Hepatocyte (in vitro differentiated cells): ENCODE results near the gene FOXN4. TPM values are rescaled to one million over a fixed set of nuclear protein-coding genes. Genes with fewer than 3 reads are reported as not detected.

Experiments used
- DNase-seq: peaks from one replicate; pipeline ENCODE4 v3.0.0-alpha.2; 2016; ENCODE audit warnings: low spot score
- H2AFZ ChIP-seq: fragments of 200-600 bp; sonication (generic); 2 replicates; pipeline ENCODE4 v1.6.0; 2016; ENCODE audit warnings: antibody characterized with exemption, mild to moderate bottlenecking
- H3K27ac ChIP-seq: fragments of 200-600 bp; sonication (generic); 2 replicates; pipeline ENCODE4 v1.5.1; 2016; ENCODE audit warnings: mild to moderate bottlenecking
- H3K27me3 ChIP-seq: fragments of 200-600 bp; sonication (generic); 2 replicates; pipeline ENCODE4 v1.6.1; 2016
- H3K36me3 ChIP-seq: fragments of 200-600 bp; sonication (generic); replicated peaks from 2 replicates; pipeline ENCODE4 v1.5.1; 2016; ENCODE audit warnings: low read depth; ENCODE audit not compliant: insufficient read depth
- H3K4me1 ChIP-seq: fragments of 200-600 bp; sonication (generic); 2 replicates; pipeline ENCODE4 v1.5.1; 2016; ENCODE audit warnings: mild to moderate bottlenecking, moderate library complexity; ENCODE audit not compliant: insufficient read depth
- H3K4me2 ChIP-seq: fragments of 200-600 bp; sonication (generic); 2 replicates; pipeline ENCODE4 v1.6.0; 2016
- H3K4me3 ChIP-seq: fragments of 200-600 bp; sonication (generic); 2 replicates; pipeline ENCODE4 v1.5.1; 2016; ENCODE audit warnings: mild to moderate bottlenecking
- H3K79me2 ChIP-seq: fragments of 200-600 bp; sonication (generic); 2 replicates; pipeline ENCODE4 v1.6.0; 2017; ENCODE audit warnings: mild to moderate bottlenecking
- H3K9me2 ChIP-seq: fragments of 200-600 bp; sonication (generic); replicated peaks from 2 replicates; pipeline ENCODE4 v1.6.0; 2017; ENCODE audit warnings: mild to moderate bottlenecking; ENCODE audit not compliant: insufficient read depth
- H3K9me3 ChIP-seq: fragments of 200-600 bp; sonication (generic); 2 replicates; pipeline ENCODE4 v1.5.1; 2016; ENCODE audit warnings: low read depth, mild to moderate bottlenecking
- H4K20me1 ChIP-seq: fragments of 200-600 bp; sonication (generic); 2 replicates; pipeline ENCODE4 v1.6.0; 2016; ENCODE audit warnings: mild to moderate bottlenecking; ENCODE audit not compliant: insufficient read depth, poor library complexity, severe bottlenecking
- EZH2 ChIP-seq: fragments of 200-600 bp; sonication (generic); IDR thresholded peaks from 2 replicates; pipeline ENCODE4 v1.6.1; 2016; ENCODE audit warnings: antibody characterized with exemption, mild to moderate bottlenecking, borderline replicate concordance
- EZH2phosphoT487 ChIP-seq: fragments of 200-600 bp; sonication (generic); IDR thresholded peaks from one replicate; pipeline ENCODE4 v1.6.1; 2018; ENCODE audit warnings: antibody characterized with exemption, mild to moderate bottlenecking, low read depth, moderate library complexity; ENCODE audit not compliant: unreplicated experiment, severe bottlenecking
- WGBS: methylation state at CpG from one replicate; pipeline ENCODE4 v1.1.6; 2016; ENCODE audit warnings: low lambda C conversion rate; ENCODE audit errors: missing lambda C conversion rate; 5-methylcytosine and 5-hydroxymethylcytosine counted together
- polyA plus RNA-seq: library from polyadenylated mRNA; unstranded; fragments of >200 nt; fragmentation: Nextera tagmentation; extraction: Ambion mirVana; gene quantifications from 2 replicates; pipeline ENCODE4 v1.2.1, GENCODE V29; 2016
- total RNA-seq: library from RNA; depleted of rRNA; stranded (reverse); fragments of >200 nt; gene quantifications from 2 replicates; pipeline ENCODE4 v1.2.3, GENCODE V29; 2014
- TF ChIP-seq, protein P1 (sequence below): fragments of 200-600 bp; sonication (generic); IDR thresholded peaks from 2 replicates; pipeline ENCODE4 v1.5.1; 2016; ENCODE audit warnings: antibody characterized with exemption, mild to moderate bottlenecking; ENCODE audit not compliant: poor library complexity

The FOXN4 gene
- total and polyA plus RNA-seq, 2 experiments from 2014 or later, result not detected

GRCh38 chr12:109290061-109290460, 19.0 kb downstream of the FOXN4 start:
- DNase-seq, result no peak
- no peak overlapping the region for H3K4me3 ChIP-seq
- no peaks in the 10 kb centered on the region for H3K4me1 ChIP-seq
- H3K9me2 ChIP-seq, result no peaks in the 10 kb centered on the region
- H3K27ac ChIP-seq, result no peak overlapping the region
- H3K36me3 ChIP-seq, result no peaks in the 10 kb centered on the region
- H4K20me1 ChIP-seq, result no peaks in the 10 kb centered on the region
- no peak overlapping the region for H2AFZ ChIP-seq
- H3K27me3 ChIP-seq, result peaks cover 6% of the 10 kb centered on the region
- WGBS, result 94% methylated on average over 18 of the region's 18 CpGs
- TF ChIP-seq EZH2phosphoT487, result no peak
- TF ChIP-seq, protein P1, sequence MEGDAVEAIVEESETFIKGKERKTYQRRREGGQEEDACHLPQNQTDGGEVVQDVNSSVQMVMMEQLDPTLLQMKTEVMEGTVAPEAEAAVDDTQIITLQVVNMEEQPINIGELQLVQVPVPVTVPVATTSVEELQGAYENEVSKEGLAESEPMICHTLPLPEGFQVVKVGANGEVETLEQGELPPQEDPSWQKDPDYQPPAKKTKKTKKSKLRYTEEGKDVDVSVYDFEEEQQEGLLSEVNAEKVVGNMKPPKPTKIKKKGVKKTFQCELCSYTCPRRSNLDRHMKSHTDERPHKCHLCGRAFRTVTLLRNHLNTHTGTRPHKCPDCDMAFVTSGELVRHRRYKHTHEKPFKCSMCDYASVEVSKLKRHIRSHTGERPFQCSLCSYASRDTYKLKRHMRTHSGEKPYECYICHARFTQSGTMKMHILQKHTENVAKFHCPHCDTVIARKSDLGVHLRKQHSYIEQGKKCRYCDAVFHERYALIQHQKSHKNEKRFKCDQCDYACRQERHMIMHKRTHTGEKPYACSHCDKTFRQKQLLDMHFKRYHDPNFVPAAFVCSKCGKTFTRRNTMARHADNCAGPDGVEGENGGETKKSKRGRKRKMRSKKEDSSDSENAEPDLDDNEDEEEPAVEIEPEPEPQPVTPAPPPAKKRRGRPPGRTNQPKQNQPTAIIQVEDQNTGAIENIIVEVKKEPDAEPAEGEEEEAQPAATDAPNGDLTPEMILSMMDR, result no peak
- TF ChIP-seq EZH2, result no peak
- no peaks in the 10 kb centered on the region for H3K79me2 ChIP-seq
- no peaks in the 10 kb centered on the region for H3K9me3 ChIP-seq
- no peak overlapping the region for H3K4me2 ChIP-seq

DNA sequence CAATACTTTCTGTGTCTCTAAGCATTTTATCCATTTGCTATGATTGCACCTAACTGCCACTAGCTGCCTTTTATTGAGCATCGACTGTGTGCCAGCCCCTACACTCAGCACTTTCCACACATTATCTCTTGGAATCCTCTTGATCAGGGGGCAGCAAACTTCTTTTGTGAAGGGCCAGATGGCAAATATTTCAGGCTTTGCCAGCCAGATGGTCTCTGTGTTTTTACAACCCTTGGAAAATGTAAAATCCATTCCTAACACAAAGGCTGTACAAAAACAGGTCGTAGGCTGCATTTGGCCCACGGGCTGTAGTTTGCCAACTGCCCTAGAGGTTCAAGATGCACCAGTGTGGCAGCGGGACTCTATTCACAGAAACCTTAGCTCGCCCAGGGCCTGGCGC, 19.5 kb downstream of the FOXN4 start:
- H3K9me3 ChIP-seq, result no peaks in the 10 kb centered on the region
- no peak overlapping the region for H2AFZ ChIP-seq
- no peaks in the 10 kb centered on the region for H3K4me1 ChIP-seq
- no peaks in the 10 kb centered on the region for H4K20me1 ChIP-seq
- DNase-seq, result no peak
- peaks cover 6% of the 10 kb centered on the region for H3K27me3 ChIP-seq
- H3K9me2 ChIP-seq, result no peaks in the 10 kb centered on the region
- no peak for TF ChIP-seq EZH2
- TF ChIP-seq, protein P1, result no peak
- no peak for TF ChIP-seq EZH2phosphoT487
- H3K4me3 ChIP-seq, result no peak overlapping the region
- H3K36me3 ChIP-seq, result no peaks in the 10 kb centered on the region
- 90% methylated on average over 6 of the region's 6 CpGs for WGBS
- no peak overlapping the region for H3K27ac ChIP-seq
- H3K4me2 ChIP-seq, result no peak overlapping the region
- H3K79me2 ChIP-seq, result no peaks in the 10 kb centered on the region

DNA sequence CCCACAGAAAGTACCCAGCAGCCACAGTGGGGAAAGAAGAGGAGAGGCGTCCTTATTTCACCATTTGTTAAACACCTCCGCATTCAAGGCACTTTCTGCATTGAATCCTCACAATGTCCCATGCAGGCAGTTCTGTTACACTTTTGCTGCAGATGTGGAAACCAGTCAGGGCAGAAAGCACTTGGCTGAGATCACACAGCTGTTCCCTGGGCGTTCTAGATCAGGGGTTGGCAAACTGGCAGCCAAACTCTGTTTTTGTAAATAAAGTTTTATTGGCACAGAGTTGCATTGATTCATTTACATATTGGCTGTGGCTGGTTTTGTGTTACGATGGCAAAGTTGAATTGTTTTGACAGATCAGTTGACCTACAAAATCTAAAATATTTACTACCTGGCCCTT, 20.1 kb downstream of the FOXN4 start:
- peaks cover 6% of the 10 kb centered on the region for H3K27me3 ChIP-seq
- WGBS, result 89% methylated on average over 4 of the region's 4 CpGs
- H3K4me2 ChIP-seq, result no peak overlapping the region
- H3K27ac ChIP-seq, result no peak overlapping the region
- H4K20me1 ChIP-seq, result no peaks in the 10 kb centered on the region
- H3K9me3 ChIP-seq, result no peaks in the 10 kb centered on the region
- no peaks in the 10 kb centered on the region for H3K9me2 ChIP-seq
- no peak overlapping the region for H2AFZ ChIP-seq
- no peaks in the 10 kb centered on the region for H3K79me2 ChIP-seq
- H3K36me3 ChIP-seq, result no peaks in the 10 kb centered on the region
- no peaks in the 10 kb centered on the region for H3K4me1 ChIP-seq
- H3K4me3 ChIP-seq, result no peak overlapping the region
- TF ChIP-seq EZH2phosphoT487, result no peak
- TF ChIP-seq, protein P1, result no peak
- DNase-seq, result no peak

- WGBS, result 80% methylated on average over 1 of the region's 1 CpG
These were observed 20.5 kb downstream of the FOXN4 start for GRCh38 chr12:109288571-109288970.

More at GRCh38 chr12:109288571-109288970, 20.5 kb downstream of the FOXN4 start:
- no peaks in the 10 kb centered on the region for H3K79me2 ChIP-seq
- no peak for DNase-seq
- H3K27me3 ChIP-seq, result peaks cover 6% of the 10 kb centered on the region
- H3K4me3 ChIP-seq, result no peak overlapping the region
- no peak overlapping the region for H3K27ac ChIP-seq
- no peaks in the 10 kb centered on the region for H3K36me3 ChIP-seq
- TF ChIP-seq, protein P1, result no peak
- TF ChIP-seq EZH2, result no peak
- TF ChIP-seq EZH2phosphoT487, result no peak
- H3K9me2 ChIP-seq, result no peaks in the 10 kb centered on the region
- H3K9me3 ChIP-seq, result no peaks in the 10 kb centered on the region
- no peaks in the 10 kb centered on the region for H4K20me1 ChIP-seq
- H3K4me1 ChIP-seq, result no peaks in the 10 kb centered on the region
- H3K4me2 ChIP-seq, result no peak overlapping the region
- H2AFZ ChIP-seq, result no peak overlapping the region
